GF-D8 (cell line): ENCODE results near the gene TNFSF13B.

Experiments
- DNase-seq: peaks from one replicate; lab custom pipeline; 2025; lab: John Stamatoyannopoulos, UW

TNFSF13B gene

GRCh38 chr13:108349269-108349668 is 79.8 kb downstream of the TNFSF13B start:
- DNase-seq, result no peak

GRCh38 chr13:108350579-108350978 is 81.1 kb downstream of the TNFSF13B start:
- no peak for DNase-seq

- peak; percentile 90 for DNase-seq
These were observed 83.1 kb downstream of the TNFSF13B start for GRCh38 chr13:108352599-108352998.

GRCh38 chr13:108357228-108357627 is 87.7 kb downstream of the TNFSF13B start:
- DNase-seq, result no peak
